Chondrocyte (in vitro differentiated cells): Measurements from ENCODE around the gene NSMCE4A. TPM values are rescaled to one million over a fixed set of nuclear protein-coding genes. Genes with fewer than 3 reads are reported as not detected.
"Not testable (repeated sequence)": the region's sequence is repeated elsewhere in the genome, so short reads cannot be mapped to it uniquely, and the experiment has no call there.

Experiments
- DNase-seq: peaks from one replicate; pipeline ENCODE4 v3.0.0; 2021; ENCODE audit warnings: mixed read lengths, low spot score
- H3K27ac Mint-ChIP-seq: one replicate; pipeline ENCODE4 v1.8.0; 2021; ENCODE audit warnings: mild to moderate bottlenecking, moderate library complexity, mixed read lengths; ENCODE audit not compliant: unreplicated experiment
- H3K27me3 Mint-ChIP-seq: 2 replicates; pipeline ENCODE4 v1.8.0; 2021; ENCODE audit warnings: low read depth, mixed read lengths
- H3K36me3 Mint-ChIP-seq: 2 replicates; pipeline ENCODE4 v1.8.0; 2021; ENCODE audit warnings: low read depth, mixed read lengths
- H3K4me1 Mint-ChIP-seq: 2 replicates; pipeline ENCODE4 v1.8.0; 2021; ENCODE audit warnings: low read depth, mild to moderate bottlenecking, mixed read lengths
- H3K4me3 Mint-ChIP-seq: one replicate; pipeline ENCODE4 v1.8.0; 2021; ENCODE audit warnings: mild to moderate bottlenecking, moderate library complexity, mixed read lengths; ENCODE audit not compliant: unreplicated experiment
- H3K9me3 Mint-ChIP-seq: 2 replicates; pipeline ENCODE4 v1.8.0; 2021; ENCODE audit warnings: low read depth, mixed read lengths
- CTCF ChIP-seq: fragments of 200-600 bp; sonication (generic); IDR thresholded peaks from 2 replicates; pipeline ENCODE4 v1.5.0; 2021; ENCODE audit warnings: antibody characterized with exemption, mild to moderate bottlenecking, moderate library complexity
- total RNA-seq: library from RNA; stranded (reverse); gene quantifications from 3 replicates; pipeline ENCODE4 v1.2.1, GENCODE V29; 2021

The NSMCE4A gene
- total RNA-seq, 1 donor from 2014 or later, result 24.8 TPM

GRCh38 chr10:121999301-121999700 lies 24.3 kb upstream of the NSMCE4A start:
- DNase-seq, result no peak
- no peak overlapping the region for H3K4me3 Mint-ChIP-seq
- peaks cover 21% of the 10 kb centered on the region for H3K9me3 Mint-ChIP-seq
- TF ChIP-seq CTCF, result no peak
- peaks cover 5% of the 10 kb centered on the region for H3K27me3 Mint-ChIP-seq
- H3K27ac Mint-ChIP-seq, result no peak overlapping the region
- H3K4me1 Mint-ChIP-seq, result no peaks in the 10 kb centered on the region
- H3K36me3 Mint-ChIP-seq, result peaks cover 8% of the 10 kb centered on the region

GRCh38 chr10:121998462-121998861 lies 23.4 kb upstream of the NSMCE4A start:
- Mint-ChIP-seq H3K27me3 (peaks cover 5% of the 10 kb centered on the region), H3K4me3 (no peak overlapping the region), H3K4me1 (no peaks in the 10 kb centered on the region), H3K36me3 (peaks cover 8% of the 10 kb centered on the region), H3K9me3 (peaks cover 21% of the 10 kb centered on the region), H3K27ac (no peak overlapping the region)
- no peak for DNase-seq
- TF ChIP-seq CTCF, result no peak

- TF ChIP-seq CTCF, result no peak
- H3K36me3 Mint-ChIP-seq, result no peaks in the 10 kb centered on the region
- no peaks in the 10 kb centered on the region for H3K9me3 Mint-ChIP-seq
- H3K27ac Mint-ChIP-seq, result no peak overlapping the region
- peaks cover 4% of the 10 kb centered on the region for H3K4me1 Mint-ChIP-seq
- H3K4me3 Mint-ChIP-seq, result no peak overlapping the region
- DNase-seq, result no peak
- peaks cover 5% of the 10 kb centered on the region for H3K27me3 Mint-ChIP-seq
These were observed 19.5 kb upstream of the NSMCE4A start for GRCh38 chr10:121994429-121994941.

GRCh38 chr10:121991727-121992126 lies 16.7 kb upstream of the NSMCE4A start:
- not testable (repeated sequence) for H3K4me1 Mint-ChIP-seq, H3K36me3 Mint-ChIP-seq, DNase-seq, H3K9me3 Mint-ChIP-seq, H3K27ac Mint-ChIP-seq, H3K27me3 Mint-ChIP-seq, H3K4me3 Mint-ChIP-seq

GRCh38 chr10:121990015-121990677 lies 15.1 kb upstream of the NSMCE4A start:
- H3K36me3 Mint-ChIP-seq, result no peaks in the 10 kb centered on the region
- H3K4me1 Mint-ChIP-seq, result peaks cover 6% of the 10 kb centered on the region
- H3K9me3 Mint-ChIP-seq, result no peaks in the 10 kb centered on the region
- no peaks in the 10 kb centered on the region for H3K27me3 Mint-ChIP-seq
- no peak overlapping the region for H3K27ac Mint-ChIP-seq
- DNase-seq, result no peak
- TF ChIP-seq CTCF, result no peak
- no peak overlapping the region for H3K4me3 Mint-ChIP-seq
